A549 (cell line): ENCODE data around the gene PRDM5. TPM values are rescaled to one million over a fixed set of nuclear protein-coding genes. Genes with fewer than 3 reads are reported as not detected.

Source experiments
- ATAC-seq, 2 experiments: fragments of 200-7000 bp in 1 of 2; fragments of >200 bp in 1 of 2; cut with Nextera tagmentation in 1 of 2; cut with Tn5 transposase in 1 of 2; 3 replicates each; pipeline versions ENCODE4 v1.8.0 to v1.9.1; 2018 to 2020; ENCODE audit warnings: mild to moderate bottlenecking in 1 of 2, moderate library complexity in 1 of 2
- CTCF ChIA-PET: fragments of 300-600 bp; sonication (Branson Sonifier 250); formaldehyde crosslinking; extraction: SDS; loops from one replicate; lab custom pipeline; 2021; ENCODE audit warnings: antibody characterized with exemption, inconsistent platforms; lab: Yijun Ruan, JAX
- POLR2A ChIA-PET: fragments of 350-600 bp; formaldehyde crosslinking; extraction: SDS; loops from one replicate; lab custom pipeline; 2021; ENCODE audit warnings: antibody characterized with exemption, inconsistent platforms; lab: Yijun Ruan, JAX
- DNase-seq, 2 experiments: peaks; one replicate each; pipeline versions ENCODE4 v3.0.0 to v3.0.0-alpha.2; 2011 to 2016; ENCODE audit warnings: low read depth in 1 of 2, low spot score in 1 of 2
- FAIRE-seq: peaks from 2 replicates; lab custom pipeline; 2011; peaks lifted over from hg19 to GRCh38; lab: Jason Lieb, UNC
- H3K27ac ChIP-seq, 2 experiments: fragments of >200 bp; sonication (Bioruptor Twin); formaldehyde crosslinking; 3 replicates each; pipeline ENCODE4 v1.5.1; 2016 to 2017
- H3K4me1 ChIP-seq: fragments of >200 bp; sonication (Bioruptor Twin); formaldehyde crosslinking; 3 replicates; pipeline ENCODE4 v1.6.1; 2016
- H3K4me2 ChIP-seq: fragments of >200 bp; sonication (Bioruptor Twin); formaldehyde crosslinking; 3 replicates; pipeline ENCODE4 v1.6.1; 2016
- H3K4me3 ChIP-seq: fragments of >200 bp; sonication (Bioruptor Twin); formaldehyde crosslinking; 3 replicates; pipeline ENCODE4 v1.5.1; 2016
- H3K9me3 ChIP-seq: fragments of >200 bp; sonication (Bioruptor Twin); formaldehyde crosslinking; 3 replicates; pipeline ENCODE4 v1.6.1; 2016
- CBX2 ChIP-seq: fragments of 200-600 bp; sonication (generic); IDR thresholded peaks from 2 replicates; pipeline ENCODE4 v1.6.1; 2016; ENCODE audit warnings: low read depth, mild to moderate bottlenecking, borderline replicate concordance
- CBX8 ChIP-seq: fragments of 200-600 bp; sonication (generic); IDR thresholded peaks from 2 replicates; pipeline ENCODE4 v1.6.1; 2016
- CEBPB ChIP-seq, 2 experiments: fragments of >200 bp in 1 of 2; sonication (Bioruptor Twin) in 1 of 2; formaldehyde crosslinking in 1 of 2; IDR thresholded peaks; 2 replicates each; pipeline ENCODE4 v1.6.1; 2012 to 2016
- E2F6 ChIP-seq: IDR thresholded peaks from 2 replicates; pipeline ENCODE4 v1.6.1; 2012; ENCODE audit warnings: low read depth, borderline replicate concordance
- ELK1 ChIP-seq: fragments of 150-350 bp; IDR thresholded peaks from 2 replicates; pipeline ENCODE4 v1.6.1; 2014; ENCODE audit warnings: low read depth, mild to moderate bottlenecking, low read length
- ESRRA ChIP-seq: fragments of 150-350 bp; IDR thresholded peaks from 2 replicates; pipeline ENCODE4 v1.6.1; 2014; ENCODE audit warnings: mild to moderate bottlenecking, low read length, borderline replicate concordance
- FOXS1 ChIP-seq: fragments of 250-450 bp; sonication (Bioruptor Pico); IDR thresholded peaks from 2 replicates; pipeline ENCODE4 v1.5.0; 2020; ENCODE audit warnings: mild to moderate bottlenecking, moderate library complexity
- GATA3 ChIP-seq: IDR thresholded peaks from 2 replicates; pipeline ENCODE4 v1.6.1; 2012; ENCODE audit warnings: borderline replicate concordance
- HOXA7 ChIP-seq: fragments of 250-450 bp; sonication (Bioruptor Pico); IDR thresholded peaks from 2 replicates; pipeline ENCODE4 v1.5.0; 2020; ENCODE audit warnings: mild to moderate bottlenecking, moderate library complexity
- HOXB13 ChIP-seq: fragments of 250-450 bp; sonication (Bioruptor Pico); IDR thresholded peaks from 2 replicates; pipeline ENCODE4 v1.5.0; 2020; ENCODE audit warnings: low read depth, mild to moderate bottlenecking, moderate library complexity
- HOXB5 ChIP-seq: fragments of 250-450 bp; sonication (Bioruptor Pico); IDR thresholded peaks from 2 replicates; pipeline ENCODE4 v1.5.0; 2020; ENCODE audit warnings: mild to moderate bottlenecking, moderate library complexity
- KDM5A ChIP-seq: fragments of 200-600 bp; sonication (generic); IDR thresholded peaks from 2 replicates; pipeline ENCODE4 v1.6.1; 2016; ENCODE audit warnings: antibody characterized with exemption, mild to moderate bottlenecking
- MAFK ChIP-seq: fragments of 450-650 bp; IDR thresholded peaks from 2 replicates; pipeline ENCODE4 v1.6.1; 2014; ENCODE audit not compliant: partially characterized antibody
- MAX ChIP-seq: IDR thresholded peaks from 2 replicates; pipeline ENCODE4 v1.6.1; 2012
- MAZ ChIP-seq: fragments of 150-350 bp; IDR thresholded peaks from 2 replicates; pipeline ENCODE4 v1.6.1; 2014; ENCODE audit warnings: antibody characterized with exemption, low read depth, low read length, borderline replicate concordance
- MYC ChIP-seq: IDR thresholded peaks from 2 replicates; pipeline ENCODE4 v1.6.1; 2012; ENCODE audit warnings: mild to moderate bottlenecking, inconsistent platforms, low read length, improper control_type of control experiment, borderline replicate concordance
- NPAS2 ChIP-seq: fragments of 250-450 bp; sonication (Bioruptor Pico); IDR thresholded peaks from 2 replicates; pipeline ENCODE4 v1.8.0; 2022; ENCODE audit warnings: mild to moderate bottlenecking, moderate library complexity, borderline replicate concordance
- POLR2A ChIP-seq: IDR thresholded peaks from 2 replicates; pipeline ENCODE4 v1.6.1; 2012; ENCODE audit warnings: mild to moderate bottlenecking, low read length
- RAD21 ChIP-seq, 2 experiments: fragments of >200 bp in 1 of 2; sonication (Bioruptor Twin) in 1 of 2; formaldehyde crosslinking in 1 of 2; IDR thresholded peaks in 1 of 2; conservative IDR thresholded peaks in 1 of 2; 2 replicates in 1 of 2; 3 replicates in 1 of 2; pipeline ENCODE4 v1.6.1; 2012 to 2018; ENCODE audit warnings: inconsistent platforms in 1 of 2
- RARB ChIP-seq: fragments of 250-450 bp; sonication (Bioruptor Pico); IDR thresholded peaks from 2 replicates; pipeline ENCODE4 v1.8.0; 2021; ENCODE audit warnings: mild to moderate bottlenecking, moderate library complexity
- RNF2 ChIP-seq: fragments of 200-600 bp; sonication (generic); IDR thresholded peaks from 2 replicates; pipeline ENCODE4 v1.6.1; 2016; ENCODE audit warnings: low read depth, mild to moderate bottlenecking, antibody characterized with exemption, moderate library complexity, borderline replicate concordance
- TFCP2L1 ChIP-seq: fragments of 250-450 bp; sonication (Bioruptor Pico); IDR thresholded peaks from 2 replicates; pipeline ENCODE4 v1.5.0; 2021; ENCODE audit warnings: mild to moderate bottlenecking
- TP53 ChIP-seq: fragments of 250-450 bp; sonication (Bioruptor Pico); IDR thresholded peaks from 2 replicates; pipeline ENCODE4 v1.5.0; 2021; ENCODE audit warnings: mild to moderate bottlenecking, moderate library complexity
- ZSCAN20 ChIP-seq: fragments of 250-450 bp; sonication (Bioruptor Pico); IDR thresholded peaks from 2 replicates; pipeline ENCODE4 v1.8.0; 2022; ENCODE audit warnings: mild to moderate bottlenecking, moderate library complexity
- WGBS: methylation state at CpG from one replicate; pipeline ENCODE4 v1.1.6; 2017; ENCODE audit errors: missing lambda C conversion rate; 5-methylcytosine and 5-hydroxymethylcytosine counted together
- polyA plus RNA-seq, 4 experiments: library from polyadenylated mRNA; depleted of rRNA in 3 of 4; stranded (reverse); fragments of >200 nt; fragmentation: RNase III in 1 of 4; extraction: RNeasy Plus Mini Kit Qiagen cat#74134 plus additional on column Dnase treatment in 1 of 4; gene quantifications; 2 replicates in 3 of 4; 3 replicates in 1 of 4; pipeline ENCODE4 v1.2.3, GENCODE V29; 2011 to 2017
- TF ChIP-seq, protein P1 (sequence below): fragments of >200 bp; sonication (Bioruptor Twin); formaldehyde crosslinking; IDR thresholded peaks from 2 replicates; pipeline ENCODE4 v1.6.1; 2016
- TF ChIP-seq, protein P2 (sequence below): IDR thresholded peaks from 2 replicates; pipeline ENCODE4 v1.6.1; 2012
- TF ChIP-seq, protein P3 (sequence below): fragments of 450-650 bp; IDR thresholded peaks from 2 replicates; pipeline ENCODE4 v1.6.1; 2014; ENCODE audit warnings: antibody characterized with exemption
- TF ChIP-seq, protein P4 (sequence below): fragments of >200 bp; sonication (Bioruptor Twin); formaldehyde crosslinking; IDR thresholded peaks from 3 replicates; pipeline ENCODE4 v1.5.1; 2016

PRDM5 gene
- polyA plus RNA-seq, 2 of the 4 experiments (the other 2 are of a cell fraction) = 6.5 to 12.9 TPM

DNA sequence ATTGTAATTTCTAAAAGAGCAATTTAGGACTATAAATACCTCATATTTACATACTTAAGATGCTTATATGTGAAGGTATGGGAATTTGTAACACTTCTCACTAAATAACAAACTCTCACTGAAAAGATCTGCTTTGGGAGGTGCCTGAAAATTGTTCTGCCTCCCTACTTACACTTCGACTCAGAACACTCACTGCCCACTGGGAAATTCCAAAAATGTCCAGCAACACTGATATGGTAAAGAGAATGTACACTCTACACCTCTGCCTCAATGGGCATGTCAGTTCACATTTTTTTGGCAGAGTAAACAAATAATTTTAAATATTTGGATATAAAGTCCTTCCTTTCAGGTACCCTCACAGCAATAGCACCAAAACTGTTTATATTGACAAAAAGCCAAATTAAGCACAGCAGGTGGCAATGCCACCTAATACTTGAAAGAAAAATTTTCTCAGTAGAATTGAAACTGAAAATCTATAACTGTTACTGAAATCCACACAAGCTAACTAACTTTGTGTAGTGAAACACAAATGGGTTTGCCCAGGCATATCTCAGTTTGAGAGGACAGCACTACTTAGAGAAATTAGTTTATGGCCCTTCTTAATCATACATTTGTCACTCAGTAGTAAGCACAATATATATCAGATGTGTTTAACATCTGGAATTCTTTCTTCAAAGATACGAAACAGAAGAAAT, 67.1 kb downstream of the PRDM5 start:
- no peaks in the 10 kb centered on the region for H3K9me3 ChIP-seq
- no peak for TF ChIP-seq NPAS2
- no peak for TF ChIP-seq ELK1
- TF ChIP-seq, protein P1, sequence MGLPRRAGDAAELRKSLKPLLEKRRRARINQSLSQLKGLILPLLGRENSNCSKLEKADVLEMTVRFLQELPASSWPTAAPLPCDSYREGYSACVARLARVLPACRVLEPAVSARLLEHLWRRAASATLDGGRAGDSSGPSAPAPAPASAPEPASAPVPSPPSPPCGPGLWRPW = no peak
- TF ChIP-seq E2F6 = no peak
- no peak for TF ChIP-seq TFCP2L1
- no peak for TF ChIP-seq ZSCAN20 (CRISPR knock-in tag)
- TF ChIP-seq, protein P2, sequence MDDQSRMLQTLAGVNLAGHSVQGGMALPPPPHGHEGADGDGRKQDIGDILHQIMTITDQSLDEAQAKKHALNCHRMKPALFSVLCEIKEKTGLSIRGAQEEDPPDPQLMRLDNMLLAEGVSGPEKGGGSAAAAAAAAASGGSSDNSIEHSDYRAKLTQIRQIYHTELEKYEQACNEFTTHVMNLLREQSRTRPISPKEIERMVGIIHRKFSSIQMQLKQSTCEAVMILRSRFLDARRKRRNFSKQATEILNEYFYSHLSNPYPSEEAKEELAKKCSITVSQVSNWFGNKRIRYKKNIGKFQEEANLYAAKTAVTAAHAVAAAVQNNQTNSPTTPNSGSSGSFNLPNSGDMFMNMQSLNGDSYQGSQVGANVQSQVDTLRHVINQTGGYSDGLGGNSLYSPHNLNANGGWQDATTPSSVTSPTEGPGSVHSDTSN = no peak
- no peak for TF ChIP-seq MAFK
- no peak for TF ChIP-seq MAZ
- no peak for TF ChIP-seq HOXB5 (CRISPR knock-in tag)
- no peak for TF ChIP-seq CBX2
- TF ChIP-seq MAX = no peak
- H3K4me3 ChIP-seq = no peak overlapping the region
- H3K4me2 ChIP-seq = no peak overlapping the region
- WGBS = 87% methylated on average over 2 of the region's 2 CpGs
- DNase-seq = no peak
- no peak for FAIRE-seq
- ATAC-seq = no peak
- ChIA-PET CTCF (no interaction called here), POLR2A (no interaction called here)
- H3K27ac ChIP-seq = no peak overlapping the region
- H3K4me1 ChIP-seq = no peaks in the 10 kb centered on the region

- ChIA-PET CTCF (no interaction called here), POLR2A (no interaction called here)
- no peak for ATAC-seq
- H3K4me3 ChIP-seq = no peak overlapping the region
- no peak for FAIRE-seq
- no peak overlapping the region for H3K27ac ChIP-seq
- no peak for TF ChIP-seq E2F6
- no peak for TF ChIP-seq CBX2
- TF ChIP-seq RARB (CRISPR knock-in tag) = no peak
- TF ChIP-seq RNF2 = no peak
- TF ChIP-seq, protein P3, sequence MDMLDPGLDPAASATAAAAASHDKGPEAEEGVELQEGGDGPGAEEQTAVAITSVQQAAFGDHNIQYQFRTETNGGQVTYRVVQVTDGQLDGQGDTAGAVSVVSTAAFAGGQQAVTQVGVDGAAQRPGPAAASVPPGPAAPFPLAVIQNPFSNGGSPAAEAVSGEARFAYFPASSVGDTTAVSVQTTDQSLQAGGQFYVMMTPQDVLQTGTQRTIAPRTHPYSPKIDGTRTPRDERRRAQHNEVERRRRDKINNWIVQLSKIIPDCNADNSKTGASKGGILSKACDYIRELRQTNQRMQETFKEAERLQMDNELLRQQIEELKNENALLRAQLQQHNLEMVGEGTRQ = no peak
- no peak for TF ChIP-seq HOXA7 (CRISPR knock-in tag)
- no peak for TF ChIP-seq HOXB13 (CRISPR knock-in tag)
- no peak for TF ChIP-seq POLR2A
- TF ChIP-seq MYC = no peak
- no peak for TF ChIP-seq CBX8
- TF ChIP-seq, protein P4, sequence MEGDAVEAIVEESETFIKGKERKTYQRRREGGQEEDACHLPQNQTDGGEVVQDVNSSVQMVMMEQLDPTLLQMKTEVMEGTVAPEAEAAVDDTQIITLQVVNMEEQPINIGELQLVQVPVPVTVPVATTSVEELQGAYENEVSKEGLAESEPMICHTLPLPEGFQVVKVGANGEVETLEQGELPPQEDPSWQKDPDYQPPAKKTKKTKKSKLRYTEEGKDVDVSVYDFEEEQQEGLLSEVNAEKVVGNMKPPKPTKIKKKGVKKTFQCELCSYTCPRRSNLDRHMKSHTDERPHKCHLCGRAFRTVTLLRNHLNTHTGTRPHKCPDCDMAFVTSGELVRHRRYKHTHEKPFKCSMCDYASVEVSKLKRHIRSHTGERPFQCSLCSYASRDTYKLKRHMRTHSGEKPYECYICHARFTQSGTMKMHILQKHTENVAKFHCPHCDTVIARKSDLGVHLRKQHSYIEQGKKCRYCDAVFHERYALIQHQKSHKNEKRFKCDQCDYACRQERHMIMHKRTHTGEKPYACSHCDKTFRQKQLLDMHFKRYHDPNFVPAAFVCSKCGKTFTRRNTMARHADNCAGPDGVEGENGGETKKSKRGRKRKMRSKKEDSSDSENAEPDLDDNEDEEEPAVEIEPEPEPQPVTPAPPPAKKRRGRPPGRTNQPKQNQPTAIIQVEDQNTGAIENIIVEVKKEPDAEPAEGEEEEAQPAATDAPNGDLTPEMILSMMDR = no peak
- TF ChIP-seq NPAS2 = no peak
- no peak for TF ChIP-seq CEBPB (IDR thresholded peaks at IDR 0.05)
- TF ChIP-seq FOXS1 (CRISPR knock-in tag) = no peak
- no peak for TF ChIP-seq KDM5A
- no peak for TF ChIP-seq RAD21 (conservative IDR thresholded peaks at IDR 0.05 in 1 of 2, IDR thresholded peaks at IDR 0.05 in 1 of 2)
- TF ChIP-seq GATA3 = no peak
- no peak for TF ChIP-seq ESRRA
- no peak for TF ChIP-seq TP53
- H3K4me1 ChIP-seq = no peaks in the 10 kb centered on the region
- no peak overlapping the region for H3K4me2 ChIP-seq
- H3K9me3 ChIP-seq = no peaks in the 10 kb centered on the region
- 76% methylated on average over 7 of the region's 7 CpGs for WGBS
- DNase-seq = no peak
Observed at GRCh38 chr4:120853161-120853935, 69.2 kb downstream of the PRDM5 start.
